HG03457 (cell line): ENCODE measurements around the gene CTNNBL1.

ENCODE experiments used
- ATAC-seq: cut with Tn5 transposase; IDR thresholded peaks from one replicate; pipeline ENCODE4 v1.9.1; 2021; ENCODE audit warnings: moderate number of reproducible peaks; ENCODE audit not compliant: unreplicated experiment

CTNNBL1 gene

GRCh38 chr20:37913567-37914366, 219.9 kb downstream of the CTNNBL1 start:
- ATAC-seq, result no peak

- ATAC-seq, result no peak
Observed at GRCh38 chr20:37914367-37914671, 220.5 kb downstream of the CTNNBL1 start.

- ATAC-seq, result no peak
Observed at GRCh38 chr20:37914672-37915433, 221.0 kb downstream of the CTNNBL1 start.

- ATAC-seq, result no peak
Observed at GRCh38 chr20:37915434-37915787, 221.6 kb downstream of the CTNNBL1 start.

GRCh38 chr20:37915800-37916570, 222.2 kb downstream of the CTNNBL1 start:
- ATAC-seq, result no peak

- no peak for ATAC-seq
Observed at GRCh38 chr20:37917461-37917860, 223.6 kb downstream of the CTNNBL1 start.

GRCh38 chr20:37918035-37918434, 224.2 kb downstream of the CTNNBL1 start:
- ATAC-seq, result no peak

- ATAC-seq, result no peak
Observed at GRCh38 chr20:37919389-37920040, 225.7 kb downstream of the CTNNBL1 start.

GRCh38 chr20:37920270-37920669, 226.4 kb downstream of the CTNNBL1 start:
- no peak for ATAC-seq

- no peak for ATAC-seq
Observed at GRCh38 chr20:37920679-37921322, 227.0 kb downstream of the CTNNBL1 start.

- no peak for ATAC-seq
Observed at GRCh38 chr20:37921341-37921929, 227.6 kb downstream of the CTNNBL1 start.
